DOHH2 (cell line): ENCODE data around the gene WNT2.

Experiments used
- H3F3A ChIP-seq: fragments of 200-600 bp; sonication (generic), shearing (Covaris generic); 2 replicates; pipeline ENCODE4 v1.6.0; 2016; ENCODE audit warnings: antibody characterized with exemption, mild to moderate bottlenecking; ENCODE audit not compliant: control insufficient read depth, insufficient read depth
- H3K27ac ChIP-seq: fragments of 200-600 bp; sonication (generic); 2 replicates; pipeline ENCODE4 v1.5.1; 2014; ENCODE audit warnings: low read depth, mild to moderate bottlenecking, low read length, moderate library complexity
- H3K27me3 ChIP-seq: fragments of 200-600 bp; sonication (generic); 2 replicates; pipeline ENCODE4 v1.6.1; 2014; ENCODE audit warnings: mild to moderate bottlenecking, low read length, mixed read lengths; ENCODE audit not compliant: control insufficient read depth
- H3K36me3 ChIP-seq: fragments of 200-600 bp; sonication (generic); 2 replicates; pipeline ENCODE4 v1.6.1; 2014; ENCODE audit warnings: mild to moderate bottlenecking, low read length, moderate library complexity, mixed read lengths; ENCODE audit not compliant: control insufficient read depth
- H3K4me1 ChIP-seq: fragments of 200-600 bp; sonication (generic); 2 replicates; pipeline ENCODE4 v1.6.1; 2014; ENCODE audit warnings: mild to moderate bottlenecking, low read length, mixed read lengths; ENCODE audit not compliant: control insufficient read depth
- H3K4me2 ChIP-seq: fragments of 200-600 bp; sonication (generic); 2 replicates; pipeline ENCODE4 v1.6.0; 2014; ENCODE audit warnings: mild to moderate bottlenecking, low read length, moderate library complexity
- H3K4me3 ChIP-seq: fragments of 200-600 bp; sonication (generic); 2 replicates; pipeline ENCODE4 v1.5.1; 2014; ENCODE audit warnings: mild to moderate bottlenecking, low read length, mixed read lengths
- H3K79me2 ChIP-seq: fragments of 200-600 bp; sonication (generic); 2 replicates; pipeline ENCODE4 v1.6.1; 2014; ENCODE audit warnings: mild to moderate bottlenecking, low read length, mixed read lengths; ENCODE audit not compliant: control insufficient read depth
- H3K9me2 ChIP-seq: fragments of 200-600 bp; sonication (generic); replicated peaks from 2 replicates; pipeline ENCODE4 v1.6.1; 2014; ENCODE audit warnings: mild to moderate bottlenecking, low read length, mixed read lengths; ENCODE audit not compliant: control insufficient read depth
- H3K9me3 ChIP-seq: fragments of 200-600 bp; sonication (generic); 2 replicates; pipeline ENCODE4 v1.6.1; 2014; ENCODE audit warnings: antibody characterized with exemption, low read length, mixed read lengths; ENCODE audit not compliant: control insufficient read depth, insufficient read depth
- H4K20me1 ChIP-seq: fragments of 200-600 bp; sonication (generic); 2 replicates; pipeline ENCODE4 v1.6.0; 2014; ENCODE audit warnings: low read depth, mild to moderate bottlenecking, antibody characterized with exemption, low read length, moderate library complexity; ENCODE audit not compliant: control insufficient read depth, insufficient read depth
- EZH2phosphoT487 ChIP-seq: fragments of 200-600 bp; sonication (generic); IDR thresholded peaks from 2 replicates; pipeline ENCODE4 v1.6.1; 2017; ENCODE audit warnings: borderline replicate concordance, mild to moderate bottlenecking, antibody characterized with exemption, low read length, moderate library complexity, mixed read lengths
- TF ChIP-seq, protein P1 (sequence below): fragments of 200-600 bp; sonication (generic); IDR thresholded peaks from one replicate; pipeline ENCODE4 v1.5.1; 2014; ENCODE audit warnings: antibody characterized with exemption, mild to moderate bottlenecking, low read depth, low read length; ENCODE audit not compliant: poor library complexity, severe bottlenecking

Gene WNT2

DNA sequence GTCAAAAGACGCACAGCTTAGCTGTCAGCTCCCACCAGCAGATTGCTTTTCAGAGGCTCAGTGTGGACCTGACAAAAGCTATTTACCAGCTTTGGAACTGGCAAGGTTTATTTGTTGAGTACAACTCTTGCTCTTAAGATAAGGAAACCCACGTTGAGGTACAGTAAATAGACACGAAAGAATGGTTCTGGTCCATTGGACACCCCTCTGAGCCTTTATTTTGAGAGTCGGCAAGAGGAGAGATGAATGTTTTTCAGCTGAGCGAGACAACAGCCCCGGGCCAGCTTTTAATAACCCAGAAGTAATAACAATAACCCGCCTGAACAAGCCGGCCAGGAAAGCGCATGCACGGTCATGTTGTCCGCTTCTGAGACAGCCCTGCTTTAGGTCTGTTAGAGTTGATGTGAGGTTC is 49.0 kb downstream of the WNT2 start:
- no peaks in the 10 kb centered on the region for H3K36me3 ChIP-seq
- H3K79me2 ChIP-seq: no peaks in the 10 kb centered on the region
- no peak overlapping the region for H3K4me3 ChIP-seq
- TF ChIP-seq, protein P1, sequence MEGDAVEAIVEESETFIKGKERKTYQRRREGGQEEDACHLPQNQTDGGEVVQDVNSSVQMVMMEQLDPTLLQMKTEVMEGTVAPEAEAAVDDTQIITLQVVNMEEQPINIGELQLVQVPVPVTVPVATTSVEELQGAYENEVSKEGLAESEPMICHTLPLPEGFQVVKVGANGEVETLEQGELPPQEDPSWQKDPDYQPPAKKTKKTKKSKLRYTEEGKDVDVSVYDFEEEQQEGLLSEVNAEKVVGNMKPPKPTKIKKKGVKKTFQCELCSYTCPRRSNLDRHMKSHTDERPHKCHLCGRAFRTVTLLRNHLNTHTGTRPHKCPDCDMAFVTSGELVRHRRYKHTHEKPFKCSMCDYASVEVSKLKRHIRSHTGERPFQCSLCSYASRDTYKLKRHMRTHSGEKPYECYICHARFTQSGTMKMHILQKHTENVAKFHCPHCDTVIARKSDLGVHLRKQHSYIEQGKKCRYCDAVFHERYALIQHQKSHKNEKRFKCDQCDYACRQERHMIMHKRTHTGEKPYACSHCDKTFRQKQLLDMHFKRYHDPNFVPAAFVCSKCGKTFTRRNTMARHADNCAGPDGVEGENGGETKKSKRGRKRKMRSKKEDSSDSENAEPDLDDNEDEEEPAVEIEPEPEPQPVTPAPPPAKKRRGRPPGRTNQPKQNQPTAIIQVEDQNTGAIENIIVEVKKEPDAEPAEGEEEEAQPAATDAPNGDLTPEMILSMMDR: no peak
- TF ChIP-seq EZH2phosphoT487: no peak
- no peak overlapping the region for H3K27ac ChIP-seq
- H3K4me1 ChIP-seq: no peaks in the 10 kb centered on the region
- no peaks in the 10 kb centered on the region for H3F3A ChIP-seq
- no peak overlapping the region for H3K4me2 ChIP-seq
- peaks cover 50% of the 10 kb centered on the region for H3K27me3 ChIP-seq
- no peaks in the 10 kb centered on the region for H4K20me1 ChIP-seq
- no peaks in the 10 kb centered on the region for H3K9me3 ChIP-seq
- no peaks in the 10 kb centered on the region for H3K9me2 ChIP-seq

DNA sequence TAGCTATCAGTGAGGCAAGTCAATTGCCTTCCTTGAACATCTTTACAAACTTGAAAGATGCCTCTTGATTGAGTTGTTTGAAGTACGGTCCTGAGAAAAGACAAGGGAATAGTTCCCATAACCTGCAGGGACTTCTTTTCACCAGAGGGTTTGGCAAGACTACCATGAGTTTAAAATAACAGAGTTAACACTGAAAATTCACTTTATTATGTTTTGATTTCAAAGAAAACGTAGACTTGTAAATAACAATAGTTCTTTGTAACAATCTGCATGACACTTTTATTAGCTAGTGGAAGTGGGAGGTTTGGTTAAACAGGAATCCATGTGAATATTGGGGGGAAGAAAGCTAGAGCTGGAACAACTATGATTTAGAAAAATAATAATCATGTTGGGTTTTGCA is 49.5 kb downstream of the WNT2 start:
- Histone ChIP-seq H3K4me1 (no peaks in the 10 kb centered on the region), H3K4me3 (no peak overlapping the region), H3K27me3 (peaks cover 50% of the 10 kb centered on the region), H3K79me2 (no peaks in the 10 kb centered on the region), H3K36me3 (no peaks in the 10 kb centered on the region), H4K20me1 (no peaks in the 10 kb centered on the region), H3F3A (no peaks in the 10 kb centered on the region), H3K4me2 (no peak overlapping the region), H3K9me3 (no peaks in the 10 kb centered on the region), H3K9me2 (no peaks in the 10 kb centered on the region), H3K27ac (no peak overlapping the region)
- TF ChIP-seq EZH2phosphoT487: no peak
- TF ChIP-seq, protein P1: no peak

DNA sequence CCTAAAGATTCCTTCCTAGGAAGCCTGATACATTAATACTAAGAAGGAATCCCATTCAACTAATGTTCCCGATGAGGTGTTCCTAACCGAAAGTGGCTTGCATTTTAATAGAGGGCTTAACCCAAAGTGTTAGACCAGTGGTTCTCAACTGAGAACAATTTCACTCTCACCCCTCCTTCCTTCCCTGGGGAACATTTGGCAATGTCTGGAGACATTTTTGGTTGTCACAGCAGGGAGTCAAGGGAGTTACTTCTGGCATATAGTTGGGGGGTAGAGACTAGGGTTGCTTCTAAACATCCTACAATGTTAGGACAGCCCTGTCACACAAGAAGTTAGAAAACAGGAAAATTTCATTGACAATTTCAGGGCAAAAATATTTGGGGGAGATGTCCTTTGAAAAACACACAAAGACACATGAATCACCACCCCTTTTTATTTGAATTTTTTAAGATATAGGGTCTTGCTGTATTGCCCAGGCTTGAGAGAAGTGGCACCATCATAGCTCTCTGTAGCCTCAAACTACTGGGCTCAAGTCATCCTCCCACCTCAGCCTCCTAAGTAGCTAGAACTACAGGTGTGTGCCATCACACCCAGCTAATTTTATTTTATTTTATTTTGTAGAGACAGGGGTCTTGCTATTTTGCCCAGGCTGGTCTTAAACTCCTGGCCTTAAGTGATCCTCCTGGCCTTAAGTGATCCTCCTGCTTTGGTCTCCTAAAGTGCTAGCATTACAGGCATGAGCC is 50.7 kb downstream of the WNT2 start:
- H3K9me3 ChIP-seq: no peaks in the 10 kb centered on the region
- H3F3A ChIP-seq: no peaks in the 10 kb centered on the region
- no peaks in the 10 kb centered on the region for H3K79me2 ChIP-seq
- H3K4me3 ChIP-seq: no peak overlapping the region
- H3K4me2 ChIP-seq: no peak overlapping the region
- H3K36me3 ChIP-seq: no peaks in the 10 kb centered on the region
- H4K20me1 ChIP-seq: no peaks in the 10 kb centered on the region
- no peak overlapping the region for H3K27ac ChIP-seq
- H3K9me2 ChIP-seq: no peaks in the 10 kb centered on the region
- peaks cover 50% of the 10 kb centered on the region for H3K27me3 ChIP-seq
- TF ChIP-seq EZH2phosphoT487: no peak
- TF ChIP-seq, protein P1: no peak
- H3K4me1 ChIP-seq: no peaks in the 10 kb centered on the region
